ENCODE results near the gene RPTOR.

The RPTOR gene

DNA sequence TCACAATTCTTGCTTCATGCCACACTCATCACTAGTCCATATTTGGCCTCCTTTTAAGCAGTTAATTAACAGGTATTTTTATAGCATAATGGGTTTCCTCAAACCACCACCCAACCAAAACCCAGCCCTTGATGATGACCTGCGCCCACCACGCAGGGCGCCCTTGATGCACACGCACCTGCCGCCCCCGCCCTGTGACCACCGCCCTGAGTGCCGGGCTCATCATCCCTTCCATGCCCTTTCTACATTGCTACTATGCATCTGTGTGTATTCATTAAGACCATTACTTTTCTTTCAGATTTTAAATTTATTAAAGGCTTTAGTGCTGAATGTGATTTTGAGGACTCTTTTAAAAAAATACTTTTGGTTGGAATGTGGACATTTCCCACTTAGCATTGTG is 242.2 kb downstream of the RPTOR start:
- no peak for FAIRE-seq
- no peak for DNase-seq (ENCODE audit: insufficient read length, low spot score)
- TF ChIP-seq POLR2A (IDR thresholded peaks at IDR 0.05; ENCODE audit: low read depth, low read length) (no peak), POU2F2 (IDR thresholded peaks at IDR 0.05; ENCODE audit: low read depth, low read length) (no peak), POLR2AphosphoS5 (IDR thresholded peaks at IDR 0.05; ENCODE audit: low read depth, low read length) (no peak), TAF1 (IDR thresholded peaks at IDR 0.05; ENCODE audit: low read depth, low read length) (no peak), SPI1 (IDR thresholded peaks at IDR 0.05; ENCODE audit: low read depth, low read length) (no peak), PAX5 (IDR thresholded peaks at IDR 0.05; ENCODE audit: insufficient read depth, low read length, severe bottlenecking) (no peak)

DNA sequence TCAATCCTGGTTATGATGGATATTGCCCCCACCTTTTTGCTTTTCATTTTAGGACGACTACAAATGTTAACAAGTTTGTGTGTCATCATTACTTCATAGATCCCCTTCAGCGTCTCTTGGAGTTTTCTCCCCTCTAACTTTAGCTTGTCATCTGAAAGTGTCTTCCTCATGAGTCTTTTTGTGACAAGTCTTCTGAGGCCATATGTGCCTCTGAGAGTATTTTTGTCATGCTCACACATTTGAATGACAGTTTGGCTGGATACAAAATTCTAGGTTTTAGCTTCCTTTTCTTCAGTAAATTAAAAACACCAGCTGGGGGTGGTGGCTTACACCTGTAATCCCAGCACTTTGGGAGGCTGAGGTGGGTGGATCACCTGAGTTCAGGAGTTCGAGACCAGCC is 243.2 kb downstream of the RPTOR start:
- no peak for DNase-seq (ENCODE audit: insufficient read length, low spot score)
- no peak for TF ChIP-seq PAX5 (IDR thresholded peaks at IDR 0.05; ENCODE audit: insufficient read depth, low read length, severe bottlenecking)
- no peak for TF ChIP-seq POLR2AphosphoS5 (IDR thresholded peaks at IDR 0.05; ENCODE audit: low read depth, low read length)
- TF ChIP-seq TAF1 (IDR thresholded peaks at IDR 0.05; ENCODE audit: low read depth, low read length): no peak
- TF ChIP-seq POLR2A (IDR thresholded peaks at IDR 0.05; ENCODE audit: low read depth, low read length): no peak
- no peak for TF ChIP-seq POU2F2 (IDR thresholded peaks at IDR 0.05; ENCODE audit: low read depth, low read length)
- no peak for TF ChIP-seq SPI1 (IDR thresholded peaks at IDR 0.05; ENCODE audit: low read depth, low read length)
- FAIRE-seq: no peak

DNA sequence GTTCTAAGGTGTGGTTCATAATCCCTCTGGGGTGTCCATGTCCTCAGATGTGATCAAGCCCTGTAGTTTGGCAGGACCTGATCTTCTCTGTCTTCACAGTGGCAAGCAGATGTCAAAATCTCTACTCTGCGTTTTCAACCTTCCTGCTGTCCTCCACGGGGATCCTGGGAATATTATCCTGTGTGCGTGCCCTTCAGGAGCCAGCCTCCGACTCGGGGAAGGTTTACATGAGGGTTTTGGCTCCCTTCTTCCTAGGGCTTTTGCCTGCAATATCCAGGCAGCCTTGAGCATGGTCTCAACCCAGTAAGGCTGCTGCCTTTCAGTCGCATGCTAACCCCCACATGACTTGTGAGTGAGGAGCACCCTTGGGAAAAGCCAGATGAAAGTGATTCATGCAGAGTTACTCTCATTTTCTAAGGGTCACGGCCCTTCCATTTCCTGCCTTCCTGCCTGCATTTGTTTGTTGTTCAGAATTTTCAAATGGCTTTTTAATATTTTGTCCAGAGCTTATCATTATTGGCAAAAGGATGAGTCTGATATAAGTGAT is 244.8 kb downstream of the RPTOR start:
- DNase-seq (ENCODE audit: insufficient read length, low spot score) (no peak), FAIRE-seq (peak; percentile 88)
- TF ChIP-seq SPI1 (IDR thresholded peaks at IDR 0.05; ENCODE audit: low read depth, low read length): no peak
- TF ChIP-seq PAX5 (IDR thresholded peaks at IDR 0.05; ENCODE audit: insufficient read depth, low read length, severe bottlenecking): no peak
- no peak for TF ChIP-seq POU2F2 (IDR thresholded peaks at IDR 0.05; ENCODE audit: low read depth, low read length)
- no peak for TF ChIP-seq TAF1 (IDR thresholded peaks at IDR 0.05; ENCODE audit: low read depth, low read length)
- TF ChIP-seq POLR2AphosphoS5 (IDR thresholded peaks at IDR 0.05; ENCODE audit: low read depth, low read length): no peak
- TF ChIP-seq POLR2A (IDR thresholded peaks at IDR 0.05; ENCODE audit: low read depth, low read length): no peak

DNA sequence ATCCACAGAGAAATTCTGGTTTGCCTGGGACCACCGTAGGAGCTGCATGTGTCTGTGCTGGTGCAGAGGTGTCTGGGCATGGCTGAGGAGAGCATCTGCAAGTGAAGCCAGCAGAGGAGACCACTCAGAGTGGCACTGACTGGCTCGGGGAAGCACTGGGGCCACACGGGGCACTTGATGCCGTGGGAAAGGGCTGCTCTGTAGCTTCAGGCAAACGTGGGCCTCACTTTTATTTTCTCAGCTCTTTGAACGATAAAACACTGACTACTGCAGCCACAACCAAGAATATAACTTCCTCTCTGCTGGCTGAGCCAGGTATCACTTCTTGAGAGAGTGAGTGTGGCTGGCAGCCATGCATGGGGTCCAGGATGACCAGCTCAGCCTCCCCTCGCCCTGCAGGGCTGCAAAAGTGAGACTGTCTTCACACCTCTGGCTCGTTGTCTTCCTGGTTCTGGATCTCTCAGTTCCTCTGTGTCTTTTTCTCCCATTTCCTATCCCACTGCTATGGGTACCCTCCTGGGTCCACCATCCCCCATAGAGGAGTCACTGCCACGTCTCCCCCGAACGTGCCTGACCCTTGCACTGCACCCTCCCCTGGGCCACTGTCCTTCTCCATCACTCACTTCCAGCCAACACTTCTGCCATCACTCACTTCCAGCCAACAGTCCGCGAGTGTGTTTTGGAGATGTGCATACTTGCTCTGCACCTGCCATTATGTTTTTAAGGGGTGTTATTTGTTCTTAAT is 245.6 kb downstream of the RPTOR start:
- DNase-seq (ENCODE audit: insufficient read length, low spot score) (peak; percentile 56), FAIRE-seq (no peak)
- TF ChIP-seq SPI1 (IDR thresholded peaks at IDR 0.05; ENCODE audit: low read depth, low read length) (peak; percentile 83), TAF1 (IDR thresholded peaks at IDR 0.05; ENCODE audit: low read depth, low read length) (no peak), POLR2A (IDR thresholded peaks at IDR 0.05; ENCODE audit: low read depth, low read length) (no peak), POLR2AphosphoS5 (IDR thresholded peaks at IDR 0.05; ENCODE audit: low read depth, low read length) (no peak), PAX5 (IDR thresholded peaks at IDR 0.05; ENCODE audit: insufficient read depth, low read length, severe bottlenecking) (no peak), POU2F2 (IDR thresholded peaks at IDR 0.05; ENCODE audit: low read depth, low read length) (no peak)

DNA sequence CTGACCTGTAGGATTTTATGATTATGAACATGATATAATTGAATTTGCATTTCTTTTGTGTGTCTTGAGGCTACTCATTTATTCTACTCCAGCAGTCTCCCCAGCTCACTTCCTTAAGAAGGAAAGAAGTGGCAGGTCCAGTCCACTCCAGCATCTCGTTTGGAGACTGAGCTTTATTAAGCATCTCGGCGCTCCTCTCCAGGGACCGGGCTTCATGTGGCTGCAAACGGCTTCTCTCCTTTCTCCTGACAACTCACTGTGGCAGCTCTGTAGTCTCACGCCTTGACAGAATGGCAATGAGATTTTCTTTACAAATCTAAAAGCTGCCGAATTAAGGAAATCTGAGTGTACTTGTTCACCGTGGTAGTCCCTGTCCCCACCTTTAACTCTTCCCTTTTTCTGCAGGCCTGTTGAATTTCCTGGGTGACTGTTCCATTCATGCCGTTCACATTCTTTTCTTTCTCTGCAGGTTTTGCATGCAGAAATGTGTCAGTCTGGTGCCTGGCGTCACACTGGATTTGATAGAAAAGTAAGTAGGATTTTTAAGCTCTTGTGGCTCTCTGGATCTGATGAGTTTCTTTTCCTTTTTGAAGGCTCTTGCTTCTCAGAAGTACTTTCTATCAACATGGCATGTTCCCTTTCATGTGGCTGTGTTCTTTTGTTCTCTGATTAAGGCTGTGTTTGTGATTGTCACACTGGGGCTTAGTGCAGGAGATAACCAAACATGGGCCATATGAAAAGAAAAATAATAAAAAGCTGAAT is 246.5 kb downstream of the RPTOR start:
- DNase-seq (ENCODE audit: insufficient read length, low spot score): no peak
- TF ChIP-seq TAF1 (IDR thresholded peaks at IDR 0.05; ENCODE audit: low read depth, low read length) (no peak), POU2F2 (IDR thresholded peaks at IDR 0.05; ENCODE audit: low read depth, low read length) (no peak), POLR2A (IDR thresholded peaks at IDR 0.05; ENCODE audit: low read depth, low read length) (no peak), POLR2AphosphoS5 (IDR thresholded peaks at IDR 0.05; ENCODE audit: low read depth, low read length) (no peak), SPI1 (IDR thresholded peaks at IDR 0.05; ENCODE audit: low read depth, low read length) (no peak), PAX5 (IDR thresholded peaks at IDR 0.05; ENCODE audit: insufficient read depth, low read length, severe bottlenecking) (no peak)
- FAIRE-seq: no peak

DNA sequence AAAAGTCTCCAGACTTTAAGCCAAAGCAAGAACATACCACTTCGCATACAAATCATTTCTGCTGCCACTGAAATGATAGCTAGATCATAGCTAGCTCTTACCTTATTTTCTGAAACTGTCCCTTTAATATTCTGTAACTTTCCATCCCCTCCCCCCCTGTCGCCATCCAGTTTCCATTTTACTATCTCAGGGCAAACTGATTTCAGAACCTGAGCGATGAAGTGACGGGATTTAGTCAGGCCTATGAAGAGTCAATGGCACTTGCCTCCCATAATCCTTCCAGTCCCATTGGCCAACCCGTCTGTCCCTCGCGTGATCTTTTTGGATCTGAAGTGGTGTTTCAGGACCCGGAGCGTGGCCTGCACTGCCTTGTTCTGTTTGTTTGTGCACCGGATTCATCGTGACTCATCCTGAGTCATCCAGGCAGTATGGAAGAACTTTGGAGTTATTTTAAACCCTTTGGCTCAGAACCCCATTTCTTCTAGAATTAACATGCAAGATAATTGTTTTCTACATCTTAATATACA is 247.2 kb downstream of the RPTOR start:
- no peak for TF ChIP-seq POLR2AphosphoS5 (IDR thresholded peaks at IDR 0.05; ENCODE audit: low read depth, low read length)
- TF ChIP-seq PAX5 (IDR thresholded peaks at IDR 0.05; ENCODE audit: insufficient read depth, low read length, severe bottlenecking): no peak
- TF ChIP-seq POU2F2 (IDR thresholded peaks at IDR 0.05; ENCODE audit: low read depth, low read length): no peak
- no peak for TF ChIP-seq TAF1 (IDR thresholded peaks at IDR 0.05; ENCODE audit: low read depth, low read length)
- no peak for TF ChIP-seq SPI1 (IDR thresholded peaks at IDR 0.05; ENCODE audit: low read depth, low read length)
- no peak for TF ChIP-seq POLR2A (IDR thresholded peaks at IDR 0.05; ENCODE audit: low read depth, low read length)
- DNase-seq (ENCODE audit: insufficient read length, low spot score): no peak
- FAIRE-seq: no peak

DNA sequence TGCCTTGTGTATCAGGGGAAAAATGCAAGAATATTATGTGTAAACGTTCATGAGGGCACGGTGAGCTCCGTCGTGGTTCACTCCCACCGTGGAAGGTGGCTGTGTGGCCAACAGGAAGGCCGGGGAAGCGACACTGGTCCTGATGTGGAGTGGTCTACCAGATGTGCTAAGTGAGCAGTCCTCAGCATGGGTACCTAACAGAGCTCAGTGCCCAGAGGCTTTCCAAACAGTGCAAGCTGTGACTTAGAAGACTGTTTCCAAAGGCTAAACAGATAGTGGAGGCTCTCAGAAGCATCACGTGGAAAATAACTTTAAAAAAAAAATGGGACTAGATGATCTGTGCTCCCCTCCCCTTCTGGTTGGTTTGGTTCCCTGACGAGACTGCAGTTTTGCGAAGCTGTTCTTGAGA is 247.7 kb downstream of the RPTOR start:
- DNase-seq (ENCODE audit: insufficient read length, low spot score) (no peak), FAIRE-seq (no peak)
- TF ChIP-seq TAF1 (IDR thresholded peaks at IDR 0.05; ENCODE audit: low read depth, low read length): no peak
- no peak for TF ChIP-seq POU2F2 (IDR thresholded peaks at IDR 0.05; ENCODE audit: low read depth, low read length)
- no peak for TF ChIP-seq SPI1 (IDR thresholded peaks at IDR 0.05; ENCODE audit: low read depth, low read length)
- no peak for TF ChIP-seq POLR2AphosphoS5 (IDR thresholded peaks at IDR 0.05; ENCODE audit: low read depth, low read length)
- TF ChIP-seq PAX5 (IDR thresholded peaks at IDR 0.05; ENCODE audit: insufficient read depth, low read length, severe bottlenecking): no peak
- no peak for TF ChIP-seq POLR2A (IDR thresholded peaks at IDR 0.05; ENCODE audit: low read depth, low read length)

DNA sequence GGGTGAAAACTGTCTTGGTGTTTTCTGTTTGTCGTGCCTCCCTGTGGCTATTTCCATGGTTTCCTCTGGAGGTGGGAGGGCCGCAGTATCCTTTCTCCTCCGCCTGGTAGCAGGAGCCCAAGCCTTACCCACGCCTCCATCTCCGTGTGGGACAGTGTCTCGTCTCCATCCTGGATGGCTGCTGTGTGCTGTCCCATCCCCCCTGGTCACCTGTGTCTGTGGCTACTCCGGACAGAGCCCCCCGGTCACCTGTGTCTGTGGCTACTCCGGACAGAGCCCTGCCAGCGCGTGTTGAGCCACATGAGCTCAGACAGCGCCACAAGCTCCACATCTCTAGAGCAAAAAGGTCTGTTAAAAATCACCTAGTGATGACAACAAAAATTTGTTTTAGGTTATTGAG is 248.8 kb downstream of the RPTOR start:
- no peak for DNase-seq (ENCODE audit: insufficient read length, low spot score)
- TF ChIP-seq POU2F2 (IDR thresholded peaks at IDR 0.05; ENCODE audit: low read depth, low read length) (no peak), POLR2AphosphoS5 (IDR thresholded peaks at IDR 0.05; ENCODE audit: low read depth, low read length) (no peak), PAX5 (IDR thresholded peaks at IDR 0.05; ENCODE audit: insufficient read depth, low read length, severe bottlenecking) (no peak), SPI1 (IDR thresholded peaks at IDR 0.05; ENCODE audit: low read depth, low read length) (no peak), TAF1 (IDR thresholded peaks at IDR 0.05; ENCODE audit: low read depth, low read length) (no peak), POLR2A (IDR thresholded peaks at IDR 0.05; ENCODE audit: low read depth, low read length) (no peak)
- no peak for FAIRE-seq

DNA sequence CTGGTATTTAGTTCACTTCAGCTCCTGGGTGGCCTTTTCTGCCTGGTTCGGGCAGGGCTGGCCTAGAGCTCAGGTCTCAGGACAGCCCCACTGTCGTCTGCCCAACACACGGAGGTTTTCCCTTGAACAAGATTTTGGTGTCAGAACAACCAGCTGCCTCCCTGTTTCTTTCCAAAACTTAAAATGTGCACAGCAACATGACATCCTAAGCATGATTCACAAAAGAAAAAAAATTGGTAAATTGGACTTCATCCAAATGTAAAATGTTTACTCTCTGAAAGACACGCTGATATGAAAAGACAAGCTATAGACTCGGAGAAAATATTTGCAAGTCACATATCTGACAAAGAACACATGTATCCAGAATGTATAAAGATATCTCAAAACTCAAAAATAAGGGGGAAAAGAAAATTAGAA is 249.2 kb downstream of the RPTOR start:
- TF ChIP-seq POLR2AphosphoS5 (IDR thresholded peaks at IDR 0.05; ENCODE audit: low read depth, low read length) (no peak), SPI1 (IDR thresholded peaks at IDR 0.05; ENCODE audit: low read depth, low read length) (no peak), POU2F2 (IDR thresholded peaks at IDR 0.05; ENCODE audit: low read depth, low read length) (no peak), PAX5 (IDR thresholded peaks at IDR 0.05; ENCODE audit: insufficient read depth, low read length, severe bottlenecking) (no peak), TAF1 (IDR thresholded peaks at IDR 0.05; ENCODE audit: low read depth, low read length) (no peak), POLR2A (IDR thresholded peaks at IDR 0.05; ENCODE audit: low read depth, low read length) (no peak)
- DNase-seq (ENCODE audit: insufficient read length, low spot score): no peak

More for the DNA sequence above, 249.2 kb downstream of the RPTOR start:
- FAIRE-seq: no peak

Data from GM12891 (cell line).